HepG2 (cell line): ENCODE measurements around the gene CFAP119. TPM values are rescaled to one million over a fixed set of nuclear protein-coding genes. Genes with fewer than 3 reads are reported as not detected.

Experiments used
- GATAD1 ChIP-seq: IDR thresholded peaks from 2 replicates; pipeline ENCODE4 v1.6.1; 2016; ENCODE audit warnings: missing genetic modification reagents, missing compliant biosample characterization
- HDAC1 ChIP-seq: sonication (generic); formaldehyde crosslinking; IDR thresholded peaks from 2 replicates; pipeline ENCODE4 v1.5.1; 2020; ENCODE audit warnings: mild to moderate bottlenecking, missing genetic modification reagents
- JUND ChIP-seq: sonication (generic); formaldehyde crosslinking; IDR thresholded peaks from 2 replicates; pipeline ENCODE4 v1.8.0; 2022; ENCODE audit warnings: mild to moderate bottlenecking, missing genetic modification reagents
- NKX3-1 ChIP-seq: sonication (generic); formaldehyde crosslinking; IDR thresholded peaks from 2 replicates; pipeline ENCODE4 v1.5.0; 2020; ENCODE audit warnings: missing genetic modification reagents
- PITX1 ChIP-seq: sonication (generic); formaldehyde crosslinking; IDR thresholded peaks from 2 replicates; pipeline ENCODE4 v1.5.1; 2020; ENCODE audit warnings: mild to moderate bottlenecking, missing genetic modification reagents
- PTBP1 ChIP-seq: fragments of 200-400 bp; formaldehyde crosslinking; IDR thresholded peaks from 2 replicates; pipeline ENCODE4 v1.6.1; 2018; ENCODE audit warnings: low read length, low read depth; ENCODE audit not compliant: poor library complexity, severe bottlenecking
- RXRB ChIP-seq: IDR thresholded peaks from 2 replicates; pipeline ENCODE4 v1.6.1; 2016; ENCODE audit warnings: borderline replicate concordance, missing genetic modification reagents, missing compliant biosample characterization
- ZC3H4 ChIP-seq: sonication (generic); formaldehyde crosslinking; IDR thresholded peaks from 2 replicates; pipeline ENCODE4 v1.4.0; 2020; ENCODE audit warnings: missing genetic modification reagents, borderline replicate concordance
- ZNF274 ChIP-seq: sonication (generic); formaldehyde crosslinking; IDR thresholded peaks from 2 replicates; pipeline ENCODE4 v1.5.1; 2020; ENCODE audit warnings: mild to moderate bottlenecking, missing genetic modification reagents
- ZNF446 ChIP-seq: sonication (generic); formaldehyde crosslinking; IDR thresholded peaks from 2 replicates; pipeline ENCODE4 v1.5.0; 2020; ENCODE audit warnings: mild to moderate bottlenecking, missing genetic modification reagents
- ZNF598 ChIP-seq: sonication (generic); formaldehyde crosslinking; IDR thresholded peaks from 2 replicates; pipeline ENCODE4 v1.5.1; 2020; ENCODE audit warnings: mild to moderate bottlenecking, missing genetic modification reagents, borderline replicate concordance
- ZNF891 ChIP-seq: sonication (generic); formaldehyde crosslinking; IDR thresholded peaks from 2 replicates; pipeline ENCODE4 v1.5.0; 2020; ENCODE audit warnings: mild to moderate bottlenecking, missing genetic modification reagents
- polyA plus RNA-seq, 8 experiments: library from polyadenylated mRNA; depleted of rRNA in 3 of 8; stranded (reverse) in 7 of 8; unstranded in 1 of 8; fragments of >200 nt; fragmentation: Illumina TruSeq in 4 of 8; extraction: Trizol in 4 of 8; gene quantifications; 2 replicates each; pipeline versions ENCODE4 v1.2.1 to v1.2.3, GENCODE V29; 2011 to 2016; ENCODE audit warnings: low read depth in 4 of 8, missing spikeins in 1 of 8, mixed read lengths in 1 of 8; ENCODE audit not compliant: insufficient read depth in 1 of 8
- total RNA-seq, 5 experiments: library from RNA; depleted of rRNA; stranded (reverse); fragments of >200 nt; fragmentation: Illumina TruSeq; extraction: Trizol; gene quantifications; 2 replicates each; pipeline ENCODE4 v1.2.3, GENCODE V29; 2016; ENCODE audit warnings: low read depth in 1 of 5
- TF ChIP-seq, protein P1 (sequence below): sonication (generic); formaldehyde crosslinking; IDR thresholded peaks from 2 replicates; pipeline ENCODE4 v1.5.1; 2020; ENCODE audit warnings: mild to moderate bottlenecking, missing genetic modification reagents, moderate library complexity
- TF ChIP-seq, protein P2 (sequence below): sonication (generic); formaldehyde crosslinking; IDR thresholded peaks from 2 replicates; pipeline ENCODE4 v1.8.0; 2022; ENCODE audit warnings: missing genetic modification reagents, mild to moderate bottlenecking, moderate library complexity, borderline replicate concordance
- TF ChIP-seq, protein P3 (sequence below): sonication (generic); formaldehyde crosslinking; conservative IDR thresholded peaks from 2 replicates; pipeline ENCODE4 v1.8.0; 2022; ENCODE audit warnings: low read depth, missing genetic modification reagents
- TF ChIP-seq, protein P4 (sequence below): IDR thresholded peaks from 2 replicates; pipeline ENCODE4 v1.6.1; 2012; ENCODE audit warnings: inconsistent platforms
- TF ChIP-seq, protein P5 (sequence below): sonication (generic); formaldehyde crosslinking; IDR thresholded peaks from 2 replicates; pipeline ENCODE4 v1.5.0; 2020; ENCODE audit warnings: mild to moderate bottlenecking, missing genetic modification reagents
- TF ChIP-seq, protein P6 (sequence below): sonication (generic); formaldehyde crosslinking; IDR thresholded peaks from 2 replicates; pipeline ENCODE4 v1.8.0; 2022; ENCODE audit warnings: mild to moderate bottlenecking, missing genetic modification reagents, moderate library complexity

Gene CFAP119
- total and polyA plus RNA-seq, 2 of the 13 experiments (the other 11 are each of a cell fraction or from before 2014, with no cell fraction given), result 6.4 TPM

DNA sequence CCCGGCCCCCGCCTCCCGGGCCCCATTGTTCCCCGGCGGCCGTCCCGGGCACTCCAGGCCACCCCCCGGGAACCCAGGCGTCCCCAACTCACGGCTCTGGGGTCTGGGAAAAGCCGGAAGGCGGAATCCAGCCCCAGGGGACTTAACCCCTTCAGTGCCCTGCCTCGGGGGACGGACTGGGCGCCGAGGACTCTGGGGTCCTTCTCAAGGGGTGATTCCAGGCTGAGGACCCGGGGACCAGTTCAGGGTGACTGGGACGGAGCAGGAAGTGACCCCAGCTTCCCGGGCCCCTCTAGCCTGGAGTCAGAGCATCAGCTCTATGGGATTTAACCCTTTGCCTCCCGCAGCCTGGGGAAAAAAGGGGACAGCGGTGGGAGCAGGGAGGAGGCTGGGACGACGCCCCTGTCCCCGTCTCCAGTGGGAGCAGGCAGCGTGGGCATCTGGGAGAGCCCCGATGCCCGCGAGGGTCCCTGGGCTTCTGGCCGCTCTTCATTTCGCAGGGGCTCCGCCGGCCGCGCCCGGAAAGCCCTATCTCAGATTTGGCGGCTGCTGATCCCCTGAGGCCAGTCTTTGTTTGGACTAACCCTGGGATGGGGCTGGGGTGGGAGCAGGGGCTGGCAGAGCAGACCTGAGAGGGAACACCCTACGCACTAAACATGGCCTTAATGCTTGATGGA lies 25.2 kb upstream of the CFAP119 start, which contains the start of gene ZNF629 (continued):
- TF ChIP-seq, protein P1, sequence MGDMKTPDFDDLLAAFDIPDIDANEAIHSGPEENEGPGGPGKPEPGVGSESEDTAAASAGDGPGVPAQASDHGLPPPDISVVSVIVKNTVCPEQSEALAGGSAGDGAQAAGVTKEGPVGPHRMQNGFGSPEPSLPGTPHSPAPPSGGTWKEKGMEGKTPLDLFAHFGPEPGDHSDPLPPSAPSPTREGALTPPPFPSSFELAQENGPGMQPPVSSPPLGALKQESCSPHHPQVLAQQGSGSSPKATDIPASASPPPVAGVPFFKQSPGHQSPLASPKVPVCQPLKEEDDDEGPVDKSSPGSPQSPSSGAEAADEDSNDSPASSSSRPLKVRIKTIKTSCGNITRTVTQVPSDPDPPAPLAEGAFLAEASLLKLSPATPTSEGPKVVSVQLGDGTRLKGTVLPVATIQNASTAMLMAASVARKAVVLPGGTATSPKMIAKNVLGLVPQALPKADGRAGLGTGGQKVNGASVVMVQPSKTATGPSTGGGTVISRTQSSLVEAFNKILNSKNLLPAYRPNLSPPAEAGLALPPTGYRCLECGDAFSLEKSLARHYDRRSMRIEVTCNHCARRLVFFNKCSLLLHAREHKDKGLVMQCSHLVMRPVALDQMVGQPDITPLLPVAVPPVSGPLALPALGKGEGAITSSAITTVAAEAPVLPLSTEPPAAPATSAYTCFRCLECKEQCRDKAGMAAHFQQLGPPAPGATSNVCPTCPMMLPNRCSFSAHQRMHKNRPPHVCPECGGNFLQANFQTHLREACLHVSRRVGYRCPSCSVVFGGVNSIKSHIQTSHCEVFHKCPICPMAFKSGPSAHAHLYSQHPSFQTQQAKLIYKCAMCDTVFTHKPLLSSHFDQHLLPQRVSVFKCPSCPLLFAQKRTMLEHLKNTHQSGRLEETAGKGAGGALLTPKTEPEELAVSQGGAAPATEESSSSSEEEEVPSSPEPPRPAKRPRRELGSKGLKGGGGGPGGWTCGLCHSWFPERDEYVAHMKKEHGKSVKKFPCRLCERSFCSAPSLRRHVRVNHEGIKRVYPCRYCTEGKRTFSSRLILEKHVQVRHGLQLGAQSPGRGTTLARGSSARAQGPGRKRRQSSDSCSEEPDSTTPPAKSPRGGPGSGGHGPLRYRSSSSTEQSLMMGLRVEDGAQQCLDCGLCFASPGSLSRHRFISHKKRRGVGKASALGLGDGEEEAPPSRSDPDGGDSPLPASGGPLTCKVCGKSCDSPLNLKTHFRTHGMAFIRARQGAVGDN (CRISPR knock-in tag), result peak; percentile 76
- TF ChIP-seq ZNF891 (CRISPR knock-in tag), result peak; percentile 93; the same call in 1 of the 2 replicates
- TF ChIP-seq RXRB (CRISPR knock-in tag), result peak; percentile 61
- TF ChIP-seq, protein P2, sequence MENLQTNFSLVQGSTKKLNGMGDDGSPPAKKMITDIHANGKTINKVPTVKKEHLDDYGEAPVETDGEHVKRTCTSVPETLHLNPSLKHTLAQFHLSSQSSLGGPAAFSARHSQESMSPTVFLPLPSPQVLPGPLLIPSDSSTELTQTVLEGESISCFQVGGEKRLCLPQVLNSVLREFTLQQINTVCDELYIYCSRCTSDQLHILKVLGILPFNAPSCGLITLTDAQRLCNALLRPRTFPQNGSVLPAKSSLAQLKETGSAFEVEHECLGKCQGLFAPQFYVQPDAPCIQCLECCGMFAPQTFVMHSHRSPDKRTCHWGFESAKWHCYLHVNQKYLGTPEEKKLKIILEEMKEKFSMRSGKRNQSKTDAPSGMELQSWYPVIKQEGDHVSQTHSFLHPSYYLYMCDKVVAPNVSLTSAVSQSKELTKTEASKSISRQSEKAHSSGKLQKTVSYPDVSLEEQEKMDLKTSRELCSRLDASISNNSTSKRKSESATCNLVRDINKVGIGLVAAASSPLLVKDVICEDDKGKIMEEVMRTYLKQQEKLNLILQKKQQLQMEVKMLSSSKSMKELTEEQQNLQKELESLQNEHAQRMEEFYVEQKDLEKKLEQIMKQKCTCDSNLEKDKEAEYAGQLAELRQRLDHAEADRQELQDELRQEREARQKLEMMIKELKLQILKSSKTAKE (CRISPR knock-in tag), result peak; percentile 52; the same call in 1 of the 2 replicates
- TF ChIP-seq, protein P3, sequence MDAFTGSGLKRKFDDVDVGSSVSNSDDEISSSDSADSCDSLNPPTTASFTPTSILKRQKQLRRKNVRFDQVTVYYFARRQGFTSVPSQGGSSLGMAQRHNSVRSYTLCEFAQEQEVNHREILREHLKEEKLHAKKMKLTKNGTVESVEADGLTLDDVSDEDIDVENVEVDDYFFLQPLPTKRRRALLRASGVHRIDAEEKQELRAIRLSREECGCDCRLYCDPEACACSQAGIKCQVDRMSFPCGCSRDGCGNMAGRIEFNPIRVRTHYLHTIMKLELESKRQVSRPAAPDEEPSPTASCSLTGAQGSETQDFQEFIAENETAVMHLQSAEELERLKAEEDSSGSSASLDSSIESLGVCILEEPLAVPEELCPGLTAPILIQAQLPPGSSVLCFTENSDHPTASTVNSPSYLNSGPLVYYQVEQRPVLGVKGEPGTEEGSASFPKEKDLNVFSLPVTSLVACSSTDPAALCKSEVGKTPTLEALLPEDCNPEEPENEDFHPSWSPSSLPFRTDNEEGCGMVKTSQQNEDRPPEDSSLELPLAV (CRISPR knock-in tag), result peak; percentile 44; the same call in 1 of the 2 replicates
- TF ChIP-seq ZC3H4 (CRISPR knock-in tag), result no peak
- peak; percentile 64; the same call in 1 of the 2 replicates for TF ChIP-seq JUND (CRISPR knock-in tag)
- TF ChIP-seq, protein P4, sequence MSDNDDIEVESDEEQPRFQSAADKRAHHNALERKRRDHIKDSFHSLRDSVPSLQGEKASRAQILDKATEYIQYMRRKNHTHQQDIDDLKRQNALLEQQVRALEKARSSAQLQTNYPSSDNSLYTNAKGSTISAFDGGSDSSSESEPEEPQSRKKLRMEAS, result peak; percentile 39; the same call in 1 of the 2 replicates
- TF ChIP-seq, protein P5, sequence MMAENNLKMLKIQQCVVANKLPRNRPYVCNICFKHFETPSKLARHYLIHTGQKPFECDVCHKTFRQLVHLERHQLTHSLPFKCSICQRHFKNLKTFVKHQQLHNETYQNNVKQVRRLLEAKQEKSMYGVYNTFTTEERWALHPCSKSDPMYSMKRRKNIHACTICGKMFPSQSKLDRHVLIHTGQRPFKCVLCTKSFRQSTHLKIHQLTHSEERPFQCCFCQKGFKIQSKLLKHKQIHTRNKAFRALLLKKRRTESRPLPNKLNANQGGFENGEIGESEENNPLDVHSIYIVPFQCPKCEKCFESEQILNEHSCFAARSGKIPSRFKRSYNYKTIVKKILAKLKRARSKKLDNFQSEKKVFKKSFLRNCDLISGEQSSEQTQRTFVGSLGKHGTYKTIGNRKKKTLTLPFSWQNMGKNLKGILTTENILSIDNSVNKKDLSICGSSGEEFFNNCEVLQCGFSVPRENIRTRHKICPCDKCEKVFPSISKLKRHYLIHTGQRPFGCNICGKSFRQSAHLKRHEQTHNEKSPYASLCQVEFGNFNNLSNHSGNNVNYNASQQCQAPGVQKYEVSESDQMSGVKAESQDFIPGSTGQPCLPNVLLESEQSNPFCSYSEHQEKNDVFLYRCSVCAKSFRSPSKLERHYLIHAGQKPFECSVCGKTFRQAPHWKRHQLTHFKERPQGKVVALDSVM (CRISPR knock-in tag), result peak; percentile 79
- no peak for TF ChIP-seq ZNF274
- peak; percentile 49 for TF ChIP-seq PTBP1
- TF ChIP-seq, protein P6, sequence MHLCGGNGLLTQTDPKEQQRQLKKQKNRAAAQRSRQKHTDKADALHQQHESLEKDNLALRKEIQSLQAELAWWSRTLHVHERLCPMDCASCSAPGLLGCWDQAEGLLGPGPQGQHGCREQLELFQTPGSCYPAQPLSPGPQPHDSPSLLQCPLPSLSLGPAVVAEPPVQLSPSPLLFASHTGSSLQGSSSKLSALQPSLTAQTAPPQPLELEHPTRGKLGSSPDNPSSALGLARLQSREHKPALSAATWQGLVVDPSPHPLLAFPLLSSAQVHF (CRISPR knock-in tag), result peak; percentile 83; the same call in 1 of the 2 replicates
- TF ChIP-seq HDAC1 (CRISPR knock-in tag), result peak; percentile 89
- peak; percentile 90; the same call in 1 of the 2 replicates for TF ChIP-seq ZNF598
- no peak for TF ChIP-seq ZNF446 (CRISPR knock-in tag)
- peak; percentile 93 for TF ChIP-seq GATAD1
- peak; percentile 84 for TF ChIP-seq PITX1
- TF ChIP-seq NKX3-1 (CRISPR knock-in tag), result 0 out of 2 replicates have a peak, but pooled peaks have one; percentile 47
